Fibroblast of lung (primary cell): ENCODE measurements around the gene RAN. TPM values are rescaled to one million over a fixed set of nuclear protein-coding genes. Genes with fewer than 3 reads are reported as not detected.

Experiments used
- DNase-seq, 2 donors: peaks; one replicate each; pipeline versions ENCODE4 v3.0.0 to v3.0.0-alpha.2; 2010; ENCODE audit warnings: low read depth in 2 of 2
- H2AFZ ChIP-seq: 2 replicates; pipeline ENCODE4 v1.5.1; 2012; ENCODE audit warnings: low read length, control low read depth, inconsistent platforms
- H3K27ac ChIP-seq: 2 replicates; pipeline ENCODE4 v1.5.1; 2011; ENCODE audit warnings: low read length, control low read depth; ENCODE audit not compliant: insufficient read depth
- H3K27me3 ChIP-seq: 2 replicates; pipeline ENCODE4 v1.5.1; 2011; ENCODE audit warnings: mild to moderate bottlenecking, low read length; ENCODE audit not compliant: control insufficient read depth, insufficient read depth
- H3K36me3 ChIP-seq: 2 replicates; pipeline ENCODE4 v1.5.1; 2011; ENCODE audit warnings: low read length; ENCODE audit not compliant: control insufficient read depth, insufficient read depth
- H3K4me1 ChIP-seq: 2 replicates; pipeline ENCODE4 v1.5.1; 2011; ENCODE audit warnings: low read length; ENCODE audit not compliant: control insufficient read depth, insufficient read depth; ENCODE audit errors: extremely low read depth
- H3K4me2 ChIP-seq: 2 replicates; pipeline ENCODE4 v1.5.1; 2011; ENCODE audit warnings: low read length, control low read depth; ENCODE audit not compliant: insufficient read depth; ENCODE audit errors: extremely low read depth
- H3K4me3 ChIP-seq, 4 experiments: fragments of 200-600 bp in 1 of 4; sonication (generic) in 1 of 4; replicated peaks in 1 of 4; 2 replicates each; pipeline ENCODE4 v1.5.1; 2011 to 2016; ENCODE audit warnings: low read length in 4 of 4, low read depth in 3 of 4, mild to moderate bottlenecking in 3 of 4, control low read depth in 2 of 4, inconsistent platforms in 1 of 4, mixed read lengths in 1 of 4; ENCODE audit not compliant: insufficient read depth in 1 of 4; ENCODE audit errors: control extremely low read depth in 1 of 4
- H3K79me2 ChIP-seq: 2 replicates; pipeline ENCODE4 v1.5.1; 2012; ENCODE audit warnings: mild to moderate bottlenecking, low read length, inconsistent platforms; ENCODE audit not compliant: control insufficient read depth, insufficient read depth
- H3K9ac ChIP-seq: 2 replicates; pipeline ENCODE4 v1.5.1; 2011; ENCODE audit warnings: mild to moderate bottlenecking, low read length, control low read depth; ENCODE audit not compliant: insufficient read depth
- H3K9me3 ChIP-seq: 2 replicates; pipeline ENCODE4 v1.5.1; 2012; ENCODE audit warnings: low read depth, low read length; ENCODE audit not compliant: control insufficient read depth, insufficient read depth
- H4K20me1 ChIP-seq: 2 replicates; pipeline ENCODE4 v1.5.1; 2011; ENCODE audit warnings: low read length; ENCODE audit not compliant: control insufficient read depth, insufficient read depth; ENCODE audit errors: extremely low read depth
- EZH2 ChIP-seq: IDR thresholded peaks from 2 replicates; pipeline ENCODE4 v1.5.1; 2012; ENCODE audit warnings: low read length, control low read depth, mild to moderate bottlenecking; ENCODE audit errors: missing control alignments
- polyA plus RNA-seq, 2 donors: library from polyadenylated mRNA; depleted of rRNA in 1 of 2; stranded (reverse) in 1 of 2; unstranded in 1 of 2; fragments of >200 nt; gene quantifications; 2 replicates each; pipeline ENCODE4 v1.2.1, GENCODE V29; 2011 to 2012; ENCODE audit warnings: missing spikeins in 1 of 2
- total RNA-seq: library from RNA; depleted of rRNA; stranded (reverse); fragments of >200 nt; gene quantifications from 2 replicates; pipeline ENCODE4 v1.2.1, GENCODE V29; 2014
- TF ChIP-seq, protein P1 (sequence below), 2 donors: IDR thresholded peaks in 1 of 2; conservative IDR thresholded peaks in 1 of 2; 1 replicate in 1 of 2; 2 replicates in 1 of 2; pipeline ENCODE4 v1.5.1; 2011 to 2012; ENCODE audit warnings: low read length in 2 of 2, control low read depth in 1 of 2, inconsistent platforms in 1 of 2, low read depth in 1 of 2, mild to moderate bottlenecking in 1 of 2

RAN gene
- total and polyA plus RNA-seq, 2 donors (not counting 1 experiment from before 2014, with no cell fraction given), result 409 to 1,342 TPM

DNA sequence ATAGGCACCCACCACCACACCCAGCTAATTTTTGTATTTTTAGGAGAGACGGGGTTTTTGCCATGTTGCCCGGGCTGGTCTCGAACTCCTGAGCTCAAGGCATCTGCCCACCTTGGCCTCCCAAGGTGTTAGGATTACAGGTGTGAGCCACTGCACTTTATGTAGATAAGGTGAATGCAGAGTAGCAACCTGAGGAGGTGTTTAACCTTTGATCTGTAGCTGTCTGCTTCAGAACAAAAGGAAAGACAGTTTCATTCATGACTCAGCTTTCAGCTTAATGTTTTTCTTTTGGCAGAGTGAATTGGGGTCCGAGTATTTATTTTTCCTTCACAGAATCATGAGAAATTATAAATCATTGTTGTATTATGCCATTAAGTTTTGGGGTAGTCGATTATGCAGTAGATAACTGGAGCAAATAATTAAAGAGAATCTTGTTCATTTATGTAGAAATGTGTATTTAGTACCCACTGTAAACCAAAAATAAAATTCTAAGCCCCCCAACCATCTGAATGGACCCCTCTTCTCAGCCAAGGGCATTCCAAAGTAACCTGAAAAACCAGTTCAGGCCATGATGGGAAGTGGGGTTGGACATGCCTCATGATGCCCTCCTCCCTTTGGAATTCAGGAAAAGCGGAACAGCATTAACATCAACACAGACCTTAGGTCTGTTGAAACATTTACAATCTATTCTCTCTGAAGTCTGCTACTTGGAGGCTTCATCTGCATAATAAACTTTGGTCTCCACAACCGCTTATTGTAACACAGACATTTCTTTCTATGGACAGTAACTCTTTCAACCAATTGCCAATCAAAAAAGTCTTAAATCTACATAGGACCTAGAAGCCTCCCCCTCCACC lies 22.1 kb upstream of the RAN start:
- Histone ChIP-seq H3K36me3 (no peaks in the 10 kb centered on the region), H2AFZ (no peak overlapping the region), H3K4me2 (no peak overlapping the region), H3K27me3 (no peaks in the 10 kb centered on the region), H3K27ac (no peak overlapping the region), H3K9ac (no peak overlapping the region), H3K79me2 (no peaks in the 10 kb centered on the region), H3K9me3 (no peaks in the 10 kb centered on the region), H3K4me1 (no peaks in the 10 kb centered on the region), H3K4me3 (no peak overlapping the region), H4K20me1 (no peaks in the 10 kb centered on the region)
- DNase-seq, result no peak
- TF ChIP-seq EZH2, result no peak
- TF ChIP-seq, protein P1, sequence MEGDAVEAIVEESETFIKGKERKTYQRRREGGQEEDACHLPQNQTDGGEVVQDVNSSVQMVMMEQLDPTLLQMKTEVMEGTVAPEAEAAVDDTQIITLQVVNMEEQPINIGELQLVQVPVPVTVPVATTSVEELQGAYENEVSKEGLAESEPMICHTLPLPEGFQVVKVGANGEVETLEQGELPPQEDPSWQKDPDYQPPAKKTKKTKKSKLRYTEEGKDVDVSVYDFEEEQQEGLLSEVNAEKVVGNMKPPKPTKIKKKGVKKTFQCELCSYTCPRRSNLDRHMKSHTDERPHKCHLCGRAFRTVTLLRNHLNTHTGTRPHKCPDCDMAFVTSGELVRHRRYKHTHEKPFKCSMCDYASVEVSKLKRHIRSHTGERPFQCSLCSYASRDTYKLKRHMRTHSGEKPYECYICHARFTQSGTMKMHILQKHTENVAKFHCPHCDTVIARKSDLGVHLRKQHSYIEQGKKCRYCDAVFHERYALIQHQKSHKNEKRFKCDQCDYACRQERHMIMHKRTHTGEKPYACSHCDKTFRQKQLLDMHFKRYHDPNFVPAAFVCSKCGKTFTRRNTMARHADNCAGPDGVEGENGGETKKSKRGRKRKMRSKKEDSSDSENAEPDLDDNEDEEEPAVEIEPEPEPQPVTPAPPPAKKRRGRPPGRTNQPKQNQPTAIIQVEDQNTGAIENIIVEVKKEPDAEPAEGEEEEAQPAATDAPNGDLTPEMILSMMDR (conservative IDR thresholded peaks at IDR 0.05 in 1 of 2, IDR thresholded peaks at IDR 0.05 in 1 of 2; ENCODE audit: low read depth in 1 of 2, low read length in 2 of 2), result no peak

- no peaks in the 10 kb centered on the region for H4K20me1 ChIP-seq
- H3K4me1 ChIP-seq, result no peaks in the 10 kb centered on the region
- no peak overlapping the region for H2AFZ ChIP-seq
- no peak overlapping the region for H3K4me3 ChIP-seq
- TF ChIP-seq EZH2, result no peak
- TF ChIP-seq, protein P1 (conservative IDR thresholded peaks at IDR 0.05 in 1 of 2, IDR thresholded peaks at IDR 0.05 in 1 of 2; ENCODE audit: low read depth in 1 of 2, low read length in 2 of 2), result no peak
- no peak overlapping the region for H3K4me2 ChIP-seq
- no peaks in the 10 kb centered on the region for H3K9me3 ChIP-seq
- H3K79me2 ChIP-seq, result no peaks in the 10 kb centered on the region
- H3K9ac ChIP-seq, result no peak overlapping the region
- no peak overlapping the region for H3K27ac ChIP-seq
- DNase-seq, result no peak
- no peaks in the 10 kb centered on the region for H3K27me3 ChIP-seq
- no peaks in the 10 kb centered on the region for H3K36me3 ChIP-seq
Measured at GRCh38 chr12:130850418-130851021, 21.3 kb upstream of the RAN start.

GRCh38 chr12:130856088-130856487 lies 15.8 kb upstream of the RAN start:
- Histone ChIP-seq H3K4me1 (no peaks in the 10 kb centered on the region), H2AFZ (no peak overlapping the region), H4K20me1 (no peaks in the 10 kb centered on the region), H3K36me3 (no peaks in the 10 kb centered on the region), H3K4me2 (no peak overlapping the region), H3K27ac (no peak overlapping the region), H3K9me3 (no peaks in the 10 kb centered on the region), H3K9ac (no peak overlapping the region), H3K4me3 (no peak overlapping the region), H3K79me2 (no peaks in the 10 kb centered on the region), H3K27me3 (no peaks in the 10 kb centered on the region)
- TF ChIP-seq, protein P1 (conservative IDR thresholded peaks at IDR 0.05 in 1 of 2, IDR thresholded peaks at IDR 0.05 in 1 of 2; ENCODE audit: low read depth in 1 of 2, low read length in 2 of 2), result no peak
- TF ChIP-seq EZH2, result no peak
- DNase-seq, result no peak
